ENCODE results near the gene PKD1L1. TPM values are rescaled to one million over a fixed set of nuclear protein-coding genes. Genes with fewer than 3 reads are reported as not detected.

Gene PKD1L1
- total and polyA plus RNA-seq, 4 experiments from 2014 or later, result 0.55 to 0.73 TPM; not detected in 2

DNA sequence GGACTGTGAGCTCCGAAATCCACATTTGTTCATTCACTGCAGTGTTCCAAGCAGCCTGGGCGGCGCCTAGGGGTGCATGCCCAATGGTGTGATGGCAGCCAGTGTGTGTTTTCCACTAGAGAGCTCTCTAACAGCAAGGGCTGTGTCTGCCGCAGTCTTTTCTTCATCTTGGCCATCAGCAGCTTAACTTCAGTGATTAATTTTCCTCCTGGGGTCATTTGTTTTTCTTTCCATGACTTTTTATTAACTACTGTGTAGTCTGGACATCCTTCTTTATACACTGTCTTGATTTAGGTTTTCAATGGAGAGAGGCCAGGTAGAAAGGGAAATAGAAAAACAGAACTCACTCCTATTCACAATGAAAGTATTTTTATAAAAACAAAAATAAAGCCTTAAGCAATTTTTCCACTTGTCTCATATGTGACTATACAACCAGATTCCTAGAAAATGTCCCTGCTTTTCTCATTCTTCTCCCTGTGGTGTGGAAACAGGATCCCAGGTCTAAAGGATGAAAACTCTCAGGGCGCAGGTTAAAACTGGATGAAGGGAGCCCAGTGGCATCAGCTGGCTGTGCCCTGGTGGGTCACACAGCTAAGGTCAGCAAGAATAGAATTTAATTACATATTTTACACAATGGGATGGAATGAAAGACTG, 176.8 kb downstream of the PKD1L1 start:
- Mint-ChIP-seq H3K4me1 (no peaks in the 10 kb centered on the region), H3K9me3 (peaks cover 0 to 10% (median 4%) of the 10 kb centered on the region in 8 donors), H3K36me3 (no peaks in the 10 kb centered on the region), H3K4me3 (no peak overlapping the region), H3K27me3 (peaks cover 0 to 2% of the 10 kb centered on the region in 2 donors), H3K27ac (no peak overlapping the region)
- no peak for DNase-seq
- CTCF ChIA-PET (ENCODE audit: partially characterized antibody), result no interaction called here
- POLR2A ChIA-PET (ENCODE audit: partially characterized antibody), result no interaction called here
- H3K36me3 ChIP-seq (ENCODE audit: insufficient read depth, low read length), result no peaks in the 10 kb centered on the region
- H3K4me1 ChIP-seq (ENCODE audit: insufficient read depth, low read length), result no peaks in the 10 kb centered on the region
- intact Hi-C loops (cut with micrococcal nuclease), result no loop called here
- H3K4me3 ChIP-seq (ENCODE audit: low read length in 2 of 2), result no peak overlapping the region
- no peaks in the 10 kb centered on the region for H3K9me3 ChIP-seq (ENCODE audit: control insufficient read depth in 1 of 2, low read length in 2 of 2)
- H3K27me3 ChIP-seq (ENCODE audit: insufficient read depth, low read length), result no peaks in the 10 kb centered on the region
- H3K27ac ChIP-seq (ENCODE audit: low read depth, low read length), result no peak overlapping the region

DNA sequence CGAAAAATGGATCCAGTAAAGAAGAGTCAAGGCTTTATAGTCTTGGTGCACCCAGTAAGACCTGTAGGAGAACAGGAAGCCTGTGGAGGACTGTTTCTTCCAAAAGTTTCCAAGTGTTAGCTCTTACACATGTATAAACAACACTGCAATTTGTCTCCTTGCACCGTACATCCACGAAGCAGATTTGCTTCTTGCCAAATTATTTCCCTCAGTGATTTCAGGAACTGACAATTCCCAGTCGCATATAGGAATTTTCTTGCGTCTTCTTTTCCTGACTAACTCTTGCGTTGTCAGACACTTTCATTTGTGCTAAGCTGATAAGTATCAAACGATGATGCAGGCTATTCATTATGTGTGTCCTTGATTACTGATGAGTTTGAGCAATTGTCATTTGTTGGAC, 182.1 kb downstream of the PKD1L1 start:
- intact Hi-C loops (cut with micrococcal nuclease), result no loop called here
- H3K36me3 Mint-ChIP-seq, result no peaks in the 10 kb centered on the region
- POLR2A ChIA-PET (ENCODE audit: partially characterized antibody), result no interaction called here

DNA sequence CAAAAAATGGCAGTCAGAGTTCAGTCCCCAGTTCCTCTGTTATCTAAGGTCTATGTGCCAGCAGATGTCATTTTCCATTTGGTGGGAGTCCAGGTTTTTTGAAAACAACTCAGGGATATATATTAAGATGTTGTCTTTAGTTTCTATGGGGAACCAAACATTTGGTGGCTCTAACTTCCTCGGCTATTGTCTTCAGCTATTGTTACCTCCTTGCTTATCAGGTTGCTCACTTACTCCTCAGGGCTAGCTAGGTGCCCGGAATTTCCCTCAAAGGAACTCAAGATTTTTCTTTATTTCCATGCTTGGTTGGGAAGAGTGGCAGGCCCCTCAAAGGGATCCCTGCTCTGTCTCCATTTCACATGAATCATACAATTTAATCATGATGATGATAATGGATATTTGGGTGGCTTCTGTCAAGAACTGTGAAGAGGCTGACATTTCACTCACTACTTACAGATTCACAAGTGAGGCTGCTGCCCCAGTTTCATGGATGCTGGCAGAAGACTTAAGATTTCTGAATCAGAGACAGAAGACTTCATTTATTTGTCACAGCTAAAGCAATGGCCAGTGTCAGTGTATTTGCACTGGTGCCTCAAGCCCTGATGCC, 182.8 kb downstream of the PKD1L1 start:
- no peaks in the 10 kb centered on the region for H3K4me1 Mint-ChIP-seq

More for the DNA sequence above, 182.1 kb downstream of the PKD1L1 start:
- Histone ChIP-seq H3K27ac (ENCODE audit: low read depth, low read length) (no peak overlapping the region), H3K4me3 (ENCODE audit: low read length in 2 of 2) (no peak overlapping the region), H3K36me3 (ENCODE audit: insufficient read depth, low read length) (no peaks in the 10 kb centered on the region), H3K4me1 (ENCODE audit: insufficient read depth, low read length) (no peaks in the 10 kb centered on the region), H3K27me3 (ENCODE audit: insufficient read depth, low read length) (no peaks in the 10 kb centered on the region), H3K9me3 (ENCODE audit: control insufficient read depth in 1 of 2, low read length in 2 of 2) (no peaks in the 10 kb centered on the region)
- no peak overlapping the region for H3K27ac Mint-ChIP-seq
- CTCF ChIA-PET (ENCODE audit: partially characterized antibody), result no interaction called here
- no peaks in the 10 kb centered on the region for H3K4me1 Mint-ChIP-seq
- H3K9me3 Mint-ChIP-seq, result peaks cover 2 to 7% (median 5%) of the 10 kb centered on the region in 8 donors
- no peak overlapping the region for H3K4me3 Mint-ChIP-seq
- H3K27me3 Mint-ChIP-seq, result no peaks in the 10 kb centered on the region
- no peak for DNase-seq

DNA sequence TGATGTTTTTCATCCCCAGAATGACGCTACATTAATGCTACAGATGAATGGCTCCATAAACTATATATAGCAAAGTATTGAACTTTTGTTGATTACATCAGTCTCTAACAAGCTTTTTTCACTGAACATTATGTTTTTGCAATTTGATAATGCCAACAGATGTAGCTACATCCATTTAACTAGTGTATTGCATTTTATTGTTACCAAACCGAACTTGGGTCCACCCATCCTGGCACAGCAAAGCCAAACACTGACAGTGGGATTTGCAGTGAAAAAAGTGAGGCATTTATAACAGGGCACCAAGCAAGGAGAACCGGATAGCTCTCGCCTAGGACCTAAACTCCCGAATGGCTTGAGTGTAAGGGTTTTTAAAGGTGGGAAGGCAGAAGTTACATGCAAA, 183.5 kb downstream of the PKD1L1 start:
- Mint-ChIP-seq H3K27me3 (peaks cover 0 to 1% of the 10 kb centered on the region in 2 donors), H3K4me3 (no peak overlapping the region), H3K27ac (no peak overlapping the region), H3K4me1 (no peaks in the 10 kb centered on the region), H3K9me3 (peaks cover 2 to 7% (median 4%) of the 10 kb centered on the region in 8 donors), H3K36me3 (no peaks in the 10 kb centered on the region)
- Histone ChIP-seq H3K4me1 (ENCODE audit: insufficient read depth, low read length) (no peaks in the 10 kb centered on the region), H3K27ac (ENCODE audit: low read depth, low read length) (no peak overlapping the region), H3K4me3 (ENCODE audit: low read length in 2 of 2) (no peak overlapping the region), H3K27me3 (ENCODE audit: insufficient read depth, low read length) (no peaks in the 10 kb centered on the region), H3K9me3 (ENCODE audit: control insufficient read depth in 1 of 2, low read length in 2 of 2) (no peaks in the 10 kb centered on the region), H3K36me3 (ENCODE audit: insufficient read depth, low read length) (no peaks in the 10 kb centered on the region)
- POLR2A ChIA-PET (ENCODE audit: partially characterized antibody), result no interaction called here
- DNase-seq, result no peak
- intact Hi-C loops (cut with micrococcal nuclease), result no loop called here
- CTCF ChIA-PET (ENCODE audit: partially characterized antibody), result no interaction called here

More for the DNA sequence above, 182.8 kb downstream of the PKD1L1 start:
- ChIA-PET POLR2A (ENCODE audit: partially characterized antibody) (no interaction called here), CTCF (ENCODE audit: partially characterized antibody) (no interaction called here)
- no peaks in the 10 kb centered on the region for H3K27me3 Mint-ChIP-seq
- Histone ChIP-seq H3K36me3 (ENCODE audit: insufficient read depth, low read length) (no peaks in the 10 kb centered on the region), H3K4me1 (ENCODE audit: insufficient read depth, low read length) (no peaks in the 10 kb centered on the region), H3K4me3 (ENCODE audit: low read length in 2 of 2) (no peak overlapping the region), H3K27ac (ENCODE audit: low read depth, low read length) (no peak overlapping the region), H3K9me3 (ENCODE audit: control insufficient read depth in 1 of 2, low read length in 2 of 2) (no peaks in the 10 kb centered on the region), H3K27me3 (ENCODE audit: insufficient read depth, low read length) (no peaks in the 10 kb centered on the region)
- intact Hi-C loops (cut with micrococcal nuclease), result no loop called here
- DNase-seq, result no peak
- H3K9me3 Mint-ChIP-seq, result peaks cover 2 to 7% (median 5%) of the 10 kb centered on the region in 8 donors
- H3K4me3 Mint-ChIP-seq, result no peak overlapping the region
- H3K36me3 Mint-ChIP-seq, result no peaks in the 10 kb centered on the region
- H3K27ac Mint-ChIP-seq, result no peak overlapping the region

DNA sequence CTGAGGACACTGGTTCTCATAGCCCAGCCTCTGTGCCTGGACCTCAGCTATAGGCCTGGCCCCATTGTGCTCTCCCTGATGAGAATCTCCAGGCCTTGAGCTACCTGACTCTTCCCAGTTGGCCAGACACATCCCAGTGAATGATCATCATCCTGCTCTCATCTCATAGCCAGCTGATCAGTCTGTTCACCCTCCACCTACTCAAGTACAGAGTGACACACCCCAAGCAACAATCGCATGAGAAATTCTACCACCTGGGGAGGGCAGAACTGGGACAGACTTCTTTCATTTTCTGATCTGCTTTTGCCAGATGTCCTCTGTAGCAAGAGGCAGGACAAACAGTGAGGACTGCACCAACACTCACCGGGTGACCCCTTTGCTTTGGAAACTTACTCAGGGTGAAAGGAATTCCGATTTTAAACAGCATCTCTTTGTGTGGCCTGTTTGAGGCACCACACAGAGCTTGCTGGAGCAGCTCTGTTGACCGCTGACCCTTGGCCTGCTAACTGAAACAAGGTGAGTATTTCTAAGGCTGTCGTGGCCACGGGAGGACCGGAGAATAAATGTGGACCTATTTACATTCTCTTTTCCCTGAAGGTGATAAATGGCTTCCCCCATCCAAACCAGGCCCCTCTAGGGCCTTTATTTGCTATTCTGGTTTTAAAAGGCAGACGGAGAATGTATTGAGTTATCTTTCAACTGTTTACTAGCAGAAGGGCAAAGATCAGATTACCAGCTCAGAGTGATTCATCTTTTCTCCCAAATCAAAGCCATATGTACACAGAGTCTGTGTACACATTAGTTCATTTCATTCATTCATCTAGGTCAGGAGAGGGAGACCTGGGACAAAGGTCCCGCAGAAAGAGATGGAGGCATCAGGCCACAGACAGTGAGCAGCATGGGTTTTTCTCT, 184.9 kb downstream of the PKD1L1 start:
- Mint-ChIP-seq H3K27ac (no peak overlapping the region), H3K9me3 (peaks cover 2 to 6% (median 3%) of the 10 kb centered on the region in 8 donors), H3K4me1 (no peaks in the 10 kb centered on the region), H3K27me3 (peaks cover 0 to 1% of the 10 kb centered on the region in 2 donors), H3K4me3 (no peak overlapping the region), H3K36me3 (no peaks in the 10 kb centered on the region)
- no peak for DNase-seq
- ChIA-PET POLR2A (ENCODE audit: partially characterized antibody) (no interaction called here), CTCF (ENCODE audit: partially characterized antibody) (no interaction called here)
- Histone ChIP-seq H3K36me3 (ENCODE audit: insufficient read depth, low read length) (no peaks in the 10 kb centered on the region), H3K4me3 (ENCODE audit: low read length in 2 of 2) (no peak overlapping the region), H3K27ac (ENCODE audit: low read depth, low read length) (no peak overlapping the region), H3K27me3 (ENCODE audit: insufficient read depth, low read length) (no peaks in the 10 kb centered on the region), H3K4me1 (ENCODE audit: insufficient read depth, low read length) (no peaks in the 10 kb centered on the region), H3K9me3 (ENCODE audit: control insufficient read depth in 1 of 2, low read length in 2 of 2) (no peaks in the 10 kb centered on the region)
- intact Hi-C loops (cut with micrococcal nuclease), result no loop called here

DNA sequence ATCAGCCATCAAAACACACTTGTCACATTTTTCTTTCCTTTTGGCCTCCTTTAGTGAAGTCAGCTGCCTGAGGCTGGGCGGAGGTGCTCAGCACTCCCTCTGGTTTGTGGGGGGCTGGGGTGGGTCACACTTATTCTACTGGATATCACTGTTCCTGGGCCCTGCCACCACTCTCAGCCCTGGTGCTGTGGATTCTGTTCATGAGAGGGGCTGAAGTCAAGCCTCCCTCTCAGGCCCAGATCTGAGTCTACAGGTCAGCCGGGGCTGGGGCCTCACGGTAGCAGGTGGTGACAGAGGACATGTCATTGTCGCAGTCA, 185.6 kb downstream of the PKD1L1 start:
- Mint-ChIP-seq H3K9me3 (peaks cover 0 to 6% (median 2%) of the 10 kb centered on the region in 8 donors), H3K4me1 (no peaks in the 10 kb centered on the region), H3K27me3 (peaks cover 0 to 1% of the 10 kb centered on the region in 2 donors), H3K27ac (no peak overlapping the region), H3K4me3 (no peak overlapping the region), H3K36me3 (no peaks in the 10 kb centered on the region)
- H3K27ac ChIP-seq (ENCODE audit: low read depth, low read length), result no peak overlapping the region
- no peaks in the 10 kb centered on the region for H3K9me3 ChIP-seq (ENCODE audit: control insufficient read depth in 1 of 2, low read length in 2 of 2)
- H3K27me3 ChIP-seq (ENCODE audit: insufficient read depth, low read length), result no peaks in the 10 kb centered on the region
- H3K36me3 ChIP-seq (ENCODE audit: insufficient read depth, low read length), result no peaks in the 10 kb centered on the region
- no peak overlapping the region for H3K4me3 ChIP-seq (ENCODE audit: low read length in 2 of 2)
- no peaks in the 10 kb centered on the region for H3K4me1 ChIP-seq (ENCODE audit: insufficient read depth, low read length)
- POLR2A ChIA-PET (ENCODE audit: partially characterized antibody), result no interaction called here
- DNase-seq, result no peak
- CTCF ChIA-PET (ENCODE audit: partially characterized antibody), result no interaction called here
- intact Hi-C loops (cut with micrococcal nuclease), result no loop called here

DNA sequence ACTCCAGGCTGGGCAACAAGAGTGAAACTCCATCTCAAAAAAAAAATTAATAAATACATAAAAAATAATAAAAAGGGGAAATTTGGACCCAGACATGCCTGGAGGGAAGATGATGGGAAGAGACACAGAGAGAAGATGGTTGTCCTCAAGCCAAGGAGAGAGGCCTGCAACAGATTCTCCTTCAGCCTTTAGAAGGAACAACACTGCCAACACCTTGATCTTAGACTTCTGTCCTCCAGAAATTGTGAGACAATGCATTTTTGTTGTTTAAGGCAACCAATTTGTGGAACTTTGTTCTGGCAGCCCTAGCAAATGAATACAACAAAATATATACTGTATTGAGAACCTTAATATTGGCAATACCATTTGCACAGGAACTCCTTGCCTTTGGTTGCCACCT, 186.1 kb downstream of the PKD1L1 start:
- peaks cover 0 to 1% of the 10 kb centered on the region in 2 donors for H3K27me3 Mint-ChIP-seq
- POLR2A ChIA-PET (ENCODE audit: partially characterized antibody), result no interaction called here
- Histone ChIP-seq H3K4me3 (ENCODE audit: low read length in 2 of 2) (no peak overlapping the region), H3K9me3 (ENCODE audit: control insufficient read depth in 1 of 2, low read length in 2 of 2) (no peaks in the 10 kb centered on the region), H3K4me1 (ENCODE audit: insufficient read depth, low read length) (no peaks in the 10 kb centered on the region), H3K27me3 (ENCODE audit: insufficient read depth, low read length) (no peaks in the 10 kb centered on the region), H3K36me3 (ENCODE audit: insufficient read depth, low read length) (no peaks in the 10 kb centered on the region), H3K27ac (ENCODE audit: low read depth, low read length) (no peak overlapping the region)
- no peaks in the 10 kb centered on the region for H3K36me3 Mint-ChIP-seq
- intact Hi-C loops (cut with micrococcal nuclease), result no loop called here
- peaks cover 0 to 5% (median under 1%) of the 10 kb centered on the region in 8 donors for H3K9me3 Mint-ChIP-seq
- CTCF ChIA-PET (ENCODE audit: partially characterized antibody), result no interaction called here
- no peaks in the 10 kb centered on the region for H3K4me1 Mint-ChIP-seq
- no peak overlapping the region for H3K27ac Mint-ChIP-seq
- no peak for DNase-seq
- H3K4me3 Mint-ChIP-seq, result no peak overlapping the region

Measured in CD4-positive, alpha-beta memory T cell (primary cell).